Peyer's patch (tissue), 4 donors: ENCODE results near the gene RAPGEF5.

Experiments used
- POLR2A ChIP-seq, 2 donors: fragments of 450-650 bp; IDR thresholded peaks; one replicate each; pipeline ENCODE4 v1.5.1; 2017; ENCODE audit warnings: antibody characterized with exemption in 2 of 2, mild to moderate bottlenecking in 2 of 2, moderate library complexity in 2 of 2
- TF ChIP-seq, protein P1 (sequence below), 6 experiments: fragments of 450-650 bp in 4 of 6; fragments of 200-600 bp in 2 of 6; sonication (generic) in 1 of 6; IDR thresholded peaks; one replicate each; pipeline ENCODE4 v1.5.1; 2017 to 2019; ENCODE audit warnings: antibody characterized with exemption in 6 of 6, mild to moderate bottlenecking in 3 of 6, moderate library complexity in 1 of 6

DNA sequence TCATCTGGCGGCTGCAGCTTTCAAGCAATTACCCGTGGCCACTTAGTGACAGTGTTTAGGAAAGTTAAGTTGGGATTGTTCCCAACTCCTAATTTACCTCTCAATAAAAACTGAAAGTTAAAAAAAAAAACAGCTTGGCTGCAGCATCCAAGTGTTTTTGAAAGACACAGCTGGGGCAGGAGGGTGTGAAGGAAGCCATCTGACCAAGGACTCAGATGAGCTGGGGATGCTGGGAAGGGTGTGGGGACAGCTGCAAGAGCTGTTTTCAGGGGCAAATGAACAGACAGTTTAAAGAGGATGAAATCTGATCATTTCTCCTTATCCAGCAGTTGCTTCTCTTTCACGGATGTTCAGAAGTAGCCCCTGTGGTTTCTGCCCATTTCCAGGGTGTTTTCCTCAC lies 282.1 kb downstream of the RAPGEF5 start:
- TF ChIP-seq POLR2A (IDR thresholded peaks at IDR 0.05) = no peak
- TF ChIP-seq, protein P1, sequence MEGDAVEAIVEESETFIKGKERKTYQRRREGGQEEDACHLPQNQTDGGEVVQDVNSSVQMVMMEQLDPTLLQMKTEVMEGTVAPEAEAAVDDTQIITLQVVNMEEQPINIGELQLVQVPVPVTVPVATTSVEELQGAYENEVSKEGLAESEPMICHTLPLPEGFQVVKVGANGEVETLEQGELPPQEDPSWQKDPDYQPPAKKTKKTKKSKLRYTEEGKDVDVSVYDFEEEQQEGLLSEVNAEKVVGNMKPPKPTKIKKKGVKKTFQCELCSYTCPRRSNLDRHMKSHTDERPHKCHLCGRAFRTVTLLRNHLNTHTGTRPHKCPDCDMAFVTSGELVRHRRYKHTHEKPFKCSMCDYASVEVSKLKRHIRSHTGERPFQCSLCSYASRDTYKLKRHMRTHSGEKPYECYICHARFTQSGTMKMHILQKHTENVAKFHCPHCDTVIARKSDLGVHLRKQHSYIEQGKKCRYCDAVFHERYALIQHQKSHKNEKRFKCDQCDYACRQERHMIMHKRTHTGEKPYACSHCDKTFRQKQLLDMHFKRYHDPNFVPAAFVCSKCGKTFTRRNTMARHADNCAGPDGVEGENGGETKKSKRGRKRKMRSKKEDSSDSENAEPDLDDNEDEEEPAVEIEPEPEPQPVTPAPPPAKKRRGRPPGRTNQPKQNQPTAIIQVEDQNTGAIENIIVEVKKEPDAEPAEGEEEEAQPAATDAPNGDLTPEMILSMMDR (IDR thresholded peaks at IDR 0.05) = no peak
